ENCODE data around the gene RGS6.

The RGS6 gene

DNA sequence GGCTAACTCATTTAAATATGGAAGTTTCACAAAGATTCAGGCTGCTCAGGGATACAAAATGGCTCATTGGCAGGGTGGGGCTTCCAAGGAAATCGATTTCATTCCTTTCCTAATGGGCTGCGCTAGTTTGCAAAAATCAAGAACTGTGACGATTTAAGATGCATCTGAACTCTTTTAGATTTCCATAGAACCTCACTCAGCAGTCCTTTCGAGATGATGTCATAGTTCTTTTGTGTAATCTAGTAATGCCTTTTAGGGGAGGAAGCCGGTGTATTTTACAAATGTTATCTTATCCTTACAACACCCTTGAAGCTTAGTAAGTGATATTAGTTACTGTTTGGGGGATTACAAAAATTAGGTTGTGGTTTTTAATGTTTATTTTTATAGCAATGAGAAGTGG lies 239.8 kb downstream of the RGS6 start:
- DNase-seq: no peak

DNA sequence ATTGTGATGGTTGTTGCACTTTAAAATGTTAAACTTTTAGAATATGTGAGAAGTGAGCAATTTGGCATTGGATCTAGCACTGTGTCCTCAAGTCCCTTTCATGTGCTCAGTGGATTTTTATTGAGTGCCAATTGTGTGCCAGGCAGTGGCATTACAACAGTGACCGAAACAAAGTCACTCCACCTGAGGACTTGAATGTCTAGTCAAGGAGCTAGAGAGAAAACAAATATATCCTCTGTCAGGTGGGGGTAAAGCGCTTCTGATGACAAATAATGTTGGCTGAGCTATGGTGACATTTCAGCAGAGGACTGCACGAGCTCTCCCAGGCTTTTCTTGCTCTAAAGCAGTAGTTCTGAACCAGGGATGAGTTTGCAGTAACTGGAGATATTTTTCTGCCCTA lies 240.4 kb downstream of the RGS6 start:
- DNase-seq: no peak

DNA sequence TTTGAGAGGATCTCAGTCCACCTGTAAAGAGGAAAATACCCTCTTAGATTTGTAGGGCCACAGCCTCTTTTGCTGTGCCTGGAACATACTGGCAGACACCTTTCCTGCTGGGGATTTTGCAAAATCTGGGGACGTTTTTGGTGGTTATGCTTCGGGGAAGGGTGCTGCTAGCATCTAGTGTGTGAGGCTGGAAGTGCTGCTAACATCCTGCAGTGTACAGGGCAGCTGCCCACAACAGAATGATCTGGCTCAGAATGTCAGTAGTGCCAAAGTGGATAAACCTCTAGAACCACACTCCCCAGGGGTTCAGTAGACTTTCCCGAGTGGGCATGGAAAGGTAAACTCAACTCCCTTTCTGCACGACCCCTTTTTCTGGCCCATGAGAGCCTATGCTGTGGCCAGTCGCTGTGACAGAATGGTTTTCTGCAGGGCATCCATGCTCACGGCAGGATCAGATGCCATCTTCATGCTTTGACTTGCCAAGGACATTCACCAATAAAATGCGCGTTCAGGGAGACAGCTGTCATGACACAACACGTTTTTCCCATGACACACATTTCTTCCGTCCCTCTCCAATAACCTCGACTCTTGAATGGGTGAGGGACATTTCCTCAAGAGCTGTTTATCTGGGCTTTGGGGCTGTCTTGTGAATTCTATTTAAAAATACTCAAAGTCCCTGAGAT lies 240.9 kb downstream of the RGS6 start:
- DNase-seq: no peak

DNA sequence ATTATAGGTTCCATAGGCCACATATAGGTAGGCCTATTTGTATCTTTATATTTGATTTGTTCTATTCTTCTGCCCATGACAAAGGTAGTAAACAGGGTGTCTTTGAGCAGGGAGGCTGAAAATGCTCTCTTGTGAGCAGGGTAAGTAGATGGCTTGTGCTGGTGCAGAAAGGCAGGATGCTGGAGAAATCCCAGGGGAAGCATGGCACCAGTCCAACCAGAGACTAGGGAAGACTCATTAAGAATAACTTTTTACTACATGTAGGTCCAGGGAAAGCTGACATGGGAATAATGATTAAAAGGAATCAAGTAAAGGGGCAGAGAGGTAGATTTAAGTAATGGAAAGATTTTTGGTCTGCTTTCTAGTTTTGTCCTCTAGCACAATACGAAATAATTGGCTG lies 245.0 kb downstream of the RGS6 start:
- no peak for DNase-seq

DNA sequence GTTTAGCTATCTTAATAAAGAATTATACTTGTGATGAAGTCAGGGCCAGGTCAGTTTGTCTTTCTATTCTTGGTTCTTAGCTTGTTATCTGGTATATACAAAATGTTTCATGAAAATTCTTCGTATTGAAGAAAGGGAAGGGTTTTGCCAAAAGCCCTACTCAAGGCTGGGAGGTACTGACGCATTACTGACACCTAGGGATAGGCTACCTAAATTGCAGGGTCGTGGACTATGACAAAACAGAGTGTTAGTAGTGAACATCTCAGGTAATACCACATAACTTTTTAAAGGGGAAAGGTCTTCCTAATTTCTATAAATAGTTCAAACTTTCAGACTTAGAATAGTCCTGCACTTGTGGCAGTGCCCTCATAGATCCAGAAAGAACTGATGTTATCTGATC lies 246.3 kb downstream of the RGS6 start:
- DNase-seq: no peak

DNA sequence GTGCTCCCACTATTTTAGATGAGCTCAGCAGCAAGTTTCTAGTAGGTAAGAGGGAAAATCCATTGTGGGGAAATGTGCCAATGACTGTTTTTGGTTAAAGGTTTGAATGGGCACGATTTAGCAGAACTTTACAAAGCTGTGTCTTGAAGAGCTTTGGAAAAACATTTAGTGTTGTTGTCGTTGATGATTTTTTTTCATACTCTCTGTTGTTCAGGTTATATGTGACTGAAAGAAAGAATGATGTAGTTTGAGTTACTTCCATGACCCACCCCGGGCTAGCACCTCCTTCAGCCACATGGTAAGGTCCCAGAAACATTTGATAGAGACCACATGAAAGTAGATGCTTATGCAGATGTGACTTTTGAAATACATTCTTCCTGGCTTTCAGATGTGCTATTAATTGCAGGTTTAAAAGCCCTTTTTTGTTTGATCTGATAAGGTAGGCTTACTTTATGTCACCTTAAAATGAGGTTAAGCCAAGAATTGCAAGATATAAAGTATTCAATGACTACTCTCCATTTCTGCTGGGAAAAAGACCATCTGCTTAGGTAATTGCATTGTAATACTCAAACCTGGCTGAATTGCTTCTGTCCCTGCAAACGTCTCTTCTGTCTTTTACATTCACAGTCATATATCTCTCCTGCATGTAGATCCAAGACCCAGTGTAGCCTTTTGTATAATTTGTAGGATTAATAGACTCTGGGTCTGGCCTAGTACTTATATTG lies 250.6 kb downstream of the RGS6 start:
- no peak for DNase-seq

DNA sequence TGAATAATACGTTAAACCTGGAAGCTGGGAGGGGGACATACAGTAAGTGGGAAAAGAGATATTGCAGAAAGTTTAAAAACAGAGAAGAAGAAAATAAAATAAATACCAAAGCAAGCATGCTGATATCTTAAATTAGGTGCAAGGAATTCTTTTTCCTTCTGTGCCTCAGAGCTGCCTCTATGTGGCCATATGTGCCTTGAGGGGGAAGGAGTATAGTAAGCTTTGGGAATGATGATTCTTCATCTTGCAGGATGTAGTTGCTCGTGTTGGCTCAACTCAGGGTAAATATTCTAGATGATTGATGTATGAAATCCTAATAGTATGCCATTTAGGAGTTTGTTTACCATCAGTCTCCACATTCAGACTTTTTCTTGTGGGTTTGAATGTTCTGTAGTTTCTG lies 251.4 kb downstream of the RGS6 start:
- DNase-seq: no peak

DNA sequence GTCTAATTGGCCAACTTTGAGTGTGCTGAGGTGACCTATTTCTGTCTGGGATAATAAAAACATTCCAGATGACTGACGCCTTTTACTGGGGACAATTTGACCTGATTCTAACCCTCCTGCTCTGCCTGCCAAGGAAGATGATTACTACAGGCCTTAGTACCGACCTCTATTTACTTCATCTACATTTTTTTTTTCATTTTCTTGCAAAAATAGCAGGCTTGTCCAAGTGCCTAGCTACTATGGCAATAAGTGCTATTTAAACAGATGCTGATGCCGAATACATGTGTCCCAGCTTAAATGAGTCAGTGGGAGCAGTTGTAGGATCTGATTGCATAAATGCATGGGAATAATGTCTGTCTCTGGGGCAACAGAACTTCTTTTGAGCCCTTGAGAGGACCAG lies 254.3 kb downstream of the RGS6 start:
- no peak for DNase-seq

DNA sequence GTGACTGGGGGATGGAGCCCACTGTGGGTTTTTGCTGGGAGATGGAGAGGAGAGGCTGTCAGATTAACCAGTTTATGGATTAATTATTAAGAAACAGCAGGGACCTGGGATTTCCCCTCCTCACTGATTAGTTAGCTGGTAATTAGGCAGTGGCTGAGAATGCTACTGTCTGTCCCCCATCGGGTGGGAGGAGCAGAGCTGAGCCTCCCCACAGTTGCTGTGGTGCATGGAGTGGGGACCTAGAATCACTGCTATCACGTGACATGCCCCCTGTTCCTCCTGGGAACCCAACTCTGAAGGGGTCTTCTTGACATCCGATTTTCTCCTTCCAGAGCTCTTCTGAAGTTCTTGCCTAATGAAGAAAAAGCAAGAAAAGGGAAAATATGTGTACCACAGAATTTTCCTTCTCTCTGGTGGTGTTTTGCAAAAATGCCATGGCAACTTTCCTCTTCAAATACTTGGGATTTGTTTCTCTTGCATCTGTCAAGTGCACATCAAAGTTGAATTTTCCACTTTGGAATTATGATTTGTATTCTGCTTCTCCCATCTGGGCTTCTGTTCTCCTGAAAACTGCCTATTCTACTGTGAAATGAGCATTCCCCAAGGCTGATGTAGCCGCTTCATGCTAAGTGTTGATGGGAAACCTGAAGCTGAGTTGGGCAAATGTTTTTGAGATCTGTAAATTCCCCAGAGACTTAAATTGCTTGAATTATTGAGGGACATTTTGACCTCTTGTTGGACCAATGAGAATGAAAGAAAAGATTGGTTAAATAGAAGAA lies 264.2 kb downstream of the RGS6 start:
- DNase-seq: no peak

DNA sequence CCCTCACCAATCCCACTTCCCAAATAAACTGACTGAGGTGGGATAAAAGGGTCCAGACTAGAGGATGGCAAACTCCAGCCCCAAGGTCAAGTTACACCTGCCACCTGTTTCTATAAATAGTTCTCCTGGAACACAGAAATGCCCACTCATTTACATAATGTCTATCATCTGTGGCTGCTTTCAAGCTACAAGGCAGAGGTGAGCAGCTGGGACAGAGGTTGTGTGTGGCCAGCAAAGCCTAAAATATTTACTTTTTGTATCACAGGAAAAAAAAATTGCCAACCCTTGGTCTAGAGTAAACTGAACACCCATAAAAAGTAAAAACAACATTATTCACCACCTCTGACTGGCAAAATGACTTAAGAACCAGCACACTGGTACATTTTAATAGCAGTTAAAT lies 269.4 kb downstream of the RGS6 start:
- DNase-seq: no peak

DNA sequence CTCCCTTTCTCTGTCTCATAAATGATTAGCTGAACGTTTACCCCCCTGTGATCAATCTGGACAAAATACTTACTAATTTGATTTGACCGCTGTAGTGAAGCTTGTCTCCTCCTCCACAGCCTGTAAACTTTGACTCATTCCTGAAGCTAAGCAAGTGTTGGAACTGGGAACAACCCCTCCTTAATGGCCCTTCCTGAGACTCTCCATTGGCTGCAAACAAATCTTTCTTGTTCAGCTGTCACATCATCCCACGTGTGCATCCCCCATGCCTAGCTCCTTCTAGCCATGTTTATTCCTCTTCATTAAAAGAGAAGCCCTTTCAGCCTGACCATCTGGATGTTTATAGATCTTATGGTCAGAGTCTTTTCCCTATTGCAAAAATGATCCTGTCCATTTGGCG lies 281.2 kb downstream of the RGS6 start:
- DNase-seq: no peak

DNA sequence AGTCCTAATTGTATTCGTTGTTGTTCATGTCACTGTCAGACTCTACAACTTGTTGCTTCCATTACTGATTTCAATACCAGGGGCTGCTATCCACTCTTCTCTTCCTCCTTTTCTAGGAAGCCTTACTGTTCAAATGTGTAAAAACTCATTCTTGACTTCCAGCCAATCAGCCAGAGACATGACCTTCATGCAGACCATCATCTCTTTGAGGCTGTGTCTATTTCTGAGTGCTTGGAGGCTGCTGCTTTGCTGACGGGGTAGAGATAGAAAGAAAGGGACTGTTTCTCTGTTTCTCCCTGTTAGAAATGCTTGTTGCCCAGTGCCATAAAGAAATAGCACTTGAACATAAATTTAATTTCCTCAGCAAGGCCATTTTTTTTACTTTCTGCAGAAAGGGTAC lies 282.9 kb downstream of the RGS6 start:
- DNase-seq: no peak

DNA sequence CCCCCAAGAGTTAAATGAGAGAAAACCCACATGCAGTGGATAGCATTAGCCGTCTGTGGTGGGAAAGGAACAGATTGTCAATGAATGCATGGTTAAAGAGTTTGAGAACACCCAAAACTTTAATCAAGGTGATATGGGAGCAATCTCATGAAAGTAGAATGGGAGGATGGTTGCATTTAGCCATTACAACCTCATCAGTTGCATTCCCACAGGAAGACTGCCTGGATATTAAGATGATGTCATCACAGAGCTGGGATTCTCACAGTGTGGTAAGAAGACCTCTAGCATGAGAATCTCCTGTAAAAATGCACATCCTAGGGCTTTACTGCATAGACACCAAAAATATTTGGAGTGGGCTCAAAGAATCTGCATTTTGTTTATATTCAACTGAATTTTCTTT lies 284.9 kb downstream of the RGS6 start:
- DNase-seq: no peak

DNA sequence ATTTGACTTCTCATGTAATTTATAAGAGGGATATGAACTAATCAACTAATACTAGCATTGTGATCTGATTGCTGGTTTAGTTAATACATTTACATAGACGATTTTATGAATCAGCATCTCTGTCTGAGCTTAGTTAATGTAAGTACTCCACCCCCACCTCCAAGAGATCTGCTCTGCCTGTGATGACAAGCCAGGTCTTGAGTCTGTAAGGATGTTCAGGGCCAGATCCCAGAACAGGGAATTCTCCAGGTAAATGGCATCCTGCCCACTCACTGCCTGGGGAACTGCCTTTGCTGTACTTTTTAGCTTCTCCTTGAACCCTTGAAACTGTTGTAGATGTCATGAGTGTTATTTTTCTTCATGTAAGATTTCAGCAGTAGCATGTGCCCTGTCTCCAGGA lies 289.8 kb downstream of the RGS6 start:
- DNase-seq: no peak

DNA sequence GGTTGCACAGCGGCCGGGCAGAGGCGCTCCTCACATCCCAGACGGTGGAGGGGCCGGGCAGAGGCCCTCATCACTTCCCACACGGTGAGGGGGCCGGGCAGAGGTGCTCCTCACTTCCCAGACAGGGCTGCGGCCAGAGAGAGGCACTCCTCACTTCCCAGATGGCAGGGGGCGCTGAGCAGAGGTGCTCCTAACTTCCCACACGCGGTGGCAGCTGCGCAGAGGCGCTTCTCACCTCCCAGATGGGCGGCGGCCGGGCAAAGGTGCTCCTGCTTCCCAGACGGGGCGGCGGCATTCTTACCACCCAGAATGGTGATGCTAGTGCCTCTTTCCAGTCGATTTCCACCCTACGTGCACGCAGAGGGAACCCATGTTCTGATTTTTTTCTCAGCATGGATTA lies 304.4 kb downstream of the RGS6 start:
- DNase-seq: no peak

DNA sequence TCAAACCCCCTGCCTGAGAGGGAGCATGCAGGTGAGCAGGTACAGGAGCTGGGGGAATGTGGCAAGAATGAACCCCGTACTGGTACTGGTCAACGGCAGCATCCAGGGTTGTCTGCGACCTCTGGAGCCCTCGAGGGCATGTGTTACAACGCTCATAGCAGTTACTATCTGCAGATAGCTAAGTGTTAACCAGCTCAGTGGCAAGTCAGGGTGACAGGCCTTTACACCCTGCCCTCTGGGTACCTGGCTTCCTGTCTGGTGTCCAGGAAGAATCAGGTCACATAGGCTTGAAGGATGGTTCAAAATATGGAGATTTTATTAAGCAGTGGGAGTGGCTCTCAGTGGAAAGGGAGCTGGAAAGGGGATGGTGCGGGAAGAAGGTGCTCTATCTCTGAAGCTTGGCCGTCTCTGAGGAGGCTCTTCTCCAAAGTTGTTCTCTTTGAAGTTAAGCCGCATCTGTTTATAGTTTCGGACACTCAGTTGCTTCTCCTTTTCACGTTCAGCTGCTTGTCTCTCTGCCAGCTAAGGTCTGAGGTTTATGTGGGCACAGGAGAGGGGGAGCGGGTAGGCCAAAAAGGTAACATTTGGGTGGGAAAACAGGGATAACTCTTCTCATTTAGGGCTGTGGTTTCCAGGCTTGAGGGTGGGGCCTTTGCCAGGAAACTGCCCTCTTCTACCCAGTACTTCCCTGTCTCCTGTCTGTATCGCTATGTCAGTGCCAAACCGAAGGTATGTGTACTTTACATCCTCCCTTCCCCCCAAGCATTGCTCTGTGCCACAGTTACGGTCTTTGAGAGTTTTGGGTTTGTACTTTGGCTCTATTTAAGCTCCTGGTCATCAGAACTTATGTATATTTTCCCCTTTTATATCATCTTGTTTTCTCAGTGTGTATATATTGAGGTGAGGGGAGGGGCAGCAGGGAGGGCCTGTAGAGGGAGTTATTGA lies 305.8 kb downstream of the RGS6 start:
- DNase-seq: no peak

DNA sequence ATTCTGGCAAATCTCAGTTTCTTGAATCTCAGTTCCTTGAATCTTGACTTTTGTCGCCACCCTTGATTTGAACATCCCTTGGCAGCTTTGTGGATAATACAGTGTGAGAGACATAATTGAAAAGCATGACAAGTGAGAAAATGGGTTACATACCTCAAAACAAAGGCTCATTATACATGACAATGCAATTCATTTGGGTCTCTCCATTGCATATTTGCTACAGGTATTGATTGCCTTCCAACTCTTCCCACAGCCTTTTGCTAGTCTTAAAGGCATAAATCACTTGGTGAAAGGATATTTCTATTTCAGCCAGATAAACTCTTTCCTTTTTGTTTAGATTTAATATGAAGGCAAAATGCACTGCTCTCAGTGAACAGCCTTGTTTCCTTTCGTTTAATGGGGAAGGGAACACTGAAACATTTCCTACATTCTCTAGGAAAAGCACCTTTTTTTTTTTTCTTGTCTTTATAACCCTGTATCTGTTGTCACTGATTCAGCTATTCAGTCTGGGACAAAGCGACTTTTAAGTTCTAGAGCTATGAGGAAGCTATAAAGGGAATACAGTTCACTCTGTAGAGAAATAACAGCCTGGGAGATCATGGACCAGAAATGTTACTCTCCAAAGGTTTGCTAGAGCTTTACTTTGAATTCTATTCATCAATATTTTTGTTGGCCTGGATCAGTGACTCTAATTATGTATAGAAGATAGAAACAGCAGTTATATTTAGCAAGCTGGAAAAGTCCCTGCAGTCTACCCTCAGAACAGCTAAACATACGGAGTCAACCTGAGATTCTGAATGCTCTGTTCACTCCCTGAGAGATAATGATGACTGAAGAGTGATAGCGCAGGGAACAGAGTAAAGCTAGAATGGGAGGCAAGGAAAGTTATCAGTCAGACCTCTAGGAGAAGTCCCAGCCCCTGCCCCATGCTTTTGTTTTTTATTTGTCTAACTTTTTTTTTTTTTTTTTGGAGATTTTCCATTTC lies 311.4 kb downstream of the RGS6 start:
- no peak for DNase-seq

DNA sequence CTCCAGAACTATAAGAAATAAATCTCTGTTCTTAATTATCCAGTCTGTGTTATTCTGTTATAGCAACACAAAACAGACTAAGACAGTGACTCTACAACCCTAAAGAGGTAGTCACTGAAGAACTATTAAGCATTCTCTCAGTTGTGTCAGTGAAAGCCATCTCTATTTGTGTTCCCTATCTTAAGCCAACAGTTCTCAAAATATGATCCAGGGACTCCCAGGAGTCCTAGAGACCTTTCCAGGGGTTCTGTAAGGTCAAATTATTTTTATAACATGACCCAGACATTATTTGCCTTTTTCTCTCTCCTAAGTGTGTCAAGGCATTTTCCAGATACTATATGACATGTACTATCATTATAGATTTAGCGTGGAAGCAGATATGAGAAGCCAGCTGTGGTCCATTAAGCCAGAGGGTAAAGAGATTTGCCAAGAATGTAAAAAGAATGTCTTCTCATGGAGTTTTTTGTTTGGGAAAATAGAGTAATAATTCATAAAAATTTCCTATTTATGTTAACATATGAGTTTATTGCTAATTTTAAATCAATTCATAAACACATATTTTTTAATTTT lies 315.8 kb downstream of the RGS6 start:
- no peak for DNase-seq

DNA sequence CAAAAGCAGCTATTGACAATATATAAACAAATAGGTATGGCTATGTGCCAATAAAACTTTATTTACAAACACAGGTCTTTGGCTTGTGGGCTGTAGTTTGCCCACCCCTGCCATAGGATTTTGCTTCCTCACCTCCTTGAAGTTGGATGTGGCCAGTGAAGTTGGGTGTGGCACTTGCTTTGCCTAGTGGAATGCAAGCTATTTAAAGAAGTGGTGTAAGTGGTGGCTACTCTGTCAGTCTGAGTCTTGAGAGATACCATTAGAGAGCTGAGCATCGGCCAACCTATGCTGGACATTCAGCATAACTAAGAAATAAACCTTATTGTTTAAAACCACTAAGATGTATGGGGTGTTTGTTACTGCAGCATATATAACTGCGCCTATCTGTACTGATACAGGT lies 321.3 kb downstream of the RGS6 start:
- no peak for DNase-seq

DNA sequence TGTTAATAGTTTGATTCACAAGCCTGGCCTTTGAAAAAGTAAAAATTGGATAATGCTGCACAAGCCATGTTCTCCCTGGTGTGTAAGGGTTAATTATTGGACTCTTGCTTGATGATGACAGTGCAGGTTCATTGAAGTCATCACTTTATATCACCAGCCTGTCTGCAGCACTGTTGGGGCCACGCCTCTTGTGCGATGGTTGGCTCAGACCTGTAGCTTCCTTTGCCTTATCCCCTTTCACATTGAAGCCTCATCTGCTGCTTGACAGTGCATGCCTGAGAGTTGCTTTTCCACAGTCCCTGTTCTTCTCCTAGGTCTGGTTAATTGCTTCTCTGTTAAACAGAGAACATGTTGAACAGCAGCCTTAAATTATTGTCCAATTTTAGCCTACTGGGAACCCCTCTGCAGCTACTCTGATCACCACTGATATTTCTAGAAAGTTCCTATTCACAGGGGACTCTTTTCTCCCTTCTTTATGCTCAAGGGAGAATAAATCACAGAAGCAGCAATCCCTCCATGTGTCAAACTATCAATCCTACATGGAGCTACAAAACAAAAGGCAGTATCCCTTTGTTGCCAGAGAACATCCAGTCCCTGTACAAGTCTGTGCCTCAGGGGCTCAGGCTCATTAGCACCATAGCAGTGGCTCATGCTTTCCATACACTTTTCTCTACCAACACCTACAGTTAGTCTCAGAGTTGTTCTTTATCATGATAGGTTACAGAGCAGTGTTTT lies 322.1 kb downstream of the RGS6 start:
- DNase-seq: no peak

Measured in stimulated activated CD4-positive, alpha-beta T cell treated with anti-CD3 and anti-CD28 coated beads, Interleukin-2, amount 100 ng/mL, for 48 hours (primary cell).